GM12801 (cell line): ENCODE results near the gene HOXA7.

Experiments
- CTCF ChIP-seq: IDR thresholded peaks from one replicate; pipeline ENCODE4 v1.5.1; 2011; ENCODE audit warnings: control low read depth; ENCODE audit not compliant: insufficient read length; ENCODE audit errors: extremely low read depth

HOXA7 gene

GRCh38 chr7:27172823-27173510 is 16.5 kb upstream of the HOXA7 start:
- TF ChIP-seq CTCF = no peak

- no peak for TF ChIP-seq CTCF
These were observed 15.9 kb upstream of the HOXA7 start for GRCh38 chr7:27172315-27172774.

- TF ChIP-seq CTCF = no peak
These were observed 15.3 kb upstream of the HOXA7 start for GRCh38 chr7:27171637-27172314.

GRCh38 chr7:27171325-27171636 is 14.8 kb upstream of the HOXA7 start:
- no peak for TF ChIP-seq CTCF

- no peak for TF ChIP-seq CTCF
These were observed 14.2 kb upstream of the HOXA7 start for GRCh38 chr7:27170426-27171324.

GRCh38 chr7:27169658-27170425 is 13.4 kb upstream of the HOXA7 start:
- TF ChIP-seq CTCF = no peak
